LNCaP clone FGC (cell line): ENCODE data around the gene TUBGCP4.

Source experiments
- DNase-seq: peaks from one replicate; pipeline ENCODE4 v3.0.0-alpha.2; 2011; ENCODE audit warnings: low read depth
- H3K4me3 ChIP-seq: 2 replicates; pipeline ENCODE4 v1.5.1; 2011; ENCODE audit warnings: mild to moderate bottlenecking, low read depth, low read length, control low read depth
- TF ChIP-seq, protein P1 (sequence below): IDR thresholded peaks from 2 replicates; pipeline ENCODE4 v1.5.1; 2012; ENCODE audit warnings: mild to moderate bottlenecking; ENCODE audit not compliant: control insufficient read depth, insufficient read depth; ENCODE audit errors: extremely low read depth

The TUBGCP4 gene

DNA sequence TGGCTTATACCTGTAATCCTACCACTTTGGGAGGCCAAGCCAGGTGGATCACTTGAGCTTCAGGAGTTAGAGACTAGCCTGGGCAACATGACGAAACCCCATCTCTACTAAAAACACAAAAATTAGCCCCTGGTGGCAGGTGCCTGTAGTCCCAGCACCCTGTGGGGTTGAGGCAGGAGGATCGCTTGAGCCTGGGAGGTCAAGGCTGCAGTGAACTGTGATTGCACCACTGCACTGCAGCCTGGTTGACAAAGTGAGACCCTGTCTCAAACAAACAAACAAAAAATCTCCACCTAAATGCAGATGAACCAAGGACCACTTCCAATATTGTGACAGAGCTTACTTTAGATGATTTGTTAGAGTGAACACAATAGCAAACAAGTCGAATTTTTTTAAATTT, 68.4 kb downstream of the TUBGCP4 start:
- H3K4me3 ChIP-seq: no peak overlapping the region
- no peak for DNase-seq
- TF ChIP-seq, protein P1, sequence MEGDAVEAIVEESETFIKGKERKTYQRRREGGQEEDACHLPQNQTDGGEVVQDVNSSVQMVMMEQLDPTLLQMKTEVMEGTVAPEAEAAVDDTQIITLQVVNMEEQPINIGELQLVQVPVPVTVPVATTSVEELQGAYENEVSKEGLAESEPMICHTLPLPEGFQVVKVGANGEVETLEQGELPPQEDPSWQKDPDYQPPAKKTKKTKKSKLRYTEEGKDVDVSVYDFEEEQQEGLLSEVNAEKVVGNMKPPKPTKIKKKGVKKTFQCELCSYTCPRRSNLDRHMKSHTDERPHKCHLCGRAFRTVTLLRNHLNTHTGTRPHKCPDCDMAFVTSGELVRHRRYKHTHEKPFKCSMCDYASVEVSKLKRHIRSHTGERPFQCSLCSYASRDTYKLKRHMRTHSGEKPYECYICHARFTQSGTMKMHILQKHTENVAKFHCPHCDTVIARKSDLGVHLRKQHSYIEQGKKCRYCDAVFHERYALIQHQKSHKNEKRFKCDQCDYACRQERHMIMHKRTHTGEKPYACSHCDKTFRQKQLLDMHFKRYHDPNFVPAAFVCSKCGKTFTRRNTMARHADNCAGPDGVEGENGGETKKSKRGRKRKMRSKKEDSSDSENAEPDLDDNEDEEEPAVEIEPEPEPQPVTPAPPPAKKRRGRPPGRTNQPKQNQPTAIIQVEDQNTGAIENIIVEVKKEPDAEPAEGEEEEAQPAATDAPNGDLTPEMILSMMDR: no peak

- no peak overlapping the region for H3K4me3 ChIP-seq
- TF ChIP-seq, protein P1: no peak
- DNase-seq: no peak
Observed at GRCh38 chr15:43440721-43441281, 69.9 kb downstream of the TUBGCP4 start.

DNA sequence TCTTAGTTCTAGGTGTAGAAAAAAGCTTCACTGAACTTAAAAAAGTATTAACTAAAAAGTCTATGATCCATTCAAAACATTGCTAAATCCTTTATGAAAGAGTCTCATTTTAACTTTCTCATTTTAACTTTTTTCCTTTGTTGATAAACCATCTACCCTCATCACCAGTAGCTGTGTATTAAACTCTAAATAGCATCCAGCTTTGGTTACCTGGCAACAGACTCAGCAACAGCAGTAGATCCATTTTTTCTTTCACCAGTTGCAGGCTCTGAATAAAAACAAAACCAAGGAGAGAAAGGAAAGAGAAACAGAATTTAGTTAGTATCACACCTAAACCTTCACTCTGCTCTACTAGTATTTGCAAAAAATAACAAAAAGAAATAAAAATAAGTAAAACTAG, 70.4 kb downstream of the TUBGCP4 start:
- no peak overlapping the region for H3K4me3 ChIP-seq
- DNase-seq: no peak
- TF ChIP-seq, protein P1: no peak

DNA sequence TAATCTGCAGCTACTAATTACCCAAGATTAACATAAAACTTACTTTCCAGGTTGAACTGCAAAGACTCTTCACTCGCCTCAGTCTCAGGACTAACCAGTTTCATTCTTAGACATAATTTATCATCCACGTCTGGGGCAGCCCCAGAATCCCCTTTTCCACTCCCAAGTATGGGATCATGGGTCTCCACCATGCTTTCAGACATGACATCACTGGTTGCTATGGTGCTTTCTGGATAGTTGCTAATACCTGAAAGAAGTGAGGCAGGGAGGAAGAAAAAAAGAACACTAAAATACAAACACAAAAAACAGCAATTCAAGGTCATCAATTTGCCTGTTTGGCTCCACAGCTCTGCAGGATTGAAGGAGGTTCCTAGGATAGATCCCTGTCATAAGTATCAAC, 75.4 kb downstream of the TUBGCP4 start:
- no peak for DNase-seq
- H3K4me3 ChIP-seq: no peak overlapping the region
- TF ChIP-seq, protein P1: no peak

DNA sequence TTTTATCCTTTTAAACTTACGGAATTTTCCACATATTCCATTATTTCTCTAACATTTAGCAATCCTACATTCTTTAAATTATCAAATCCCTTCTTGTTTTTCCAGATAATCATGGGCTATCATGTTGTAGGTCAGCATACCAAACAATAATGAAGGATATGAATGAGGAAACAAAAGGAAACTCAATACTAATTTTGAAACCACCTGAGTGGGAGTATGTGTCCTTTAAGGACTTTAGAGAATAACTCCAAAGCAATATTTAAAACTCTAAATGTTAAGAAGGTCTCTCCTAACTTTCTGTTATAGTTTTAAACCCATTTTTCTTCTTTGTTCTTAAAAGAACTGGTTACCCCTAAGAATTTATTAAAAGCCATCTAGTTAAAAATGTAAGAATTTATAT, 79.1 kb downstream of the TUBGCP4 start:
- TF ChIP-seq, protein P1: no peak
- H3K4me3 ChIP-seq: no peak overlapping the region

More for the DNA sequence above, 79.1 kb downstream of the TUBGCP4 start:
- DNase-seq: no peak
